HUDEP-2 (cell line): Measurements from ENCODE around the gene GRID1.
"Not testable (repeated sequence)": the region's sequence is repeated elsewhere in the genome, so short reads cannot be mapped to it uniquely, and the experiment has no call there.

Experiments used
- DNase-seq, 76 experiments: peaks; one replicate each; lab custom pipeline; 2025; ENCODE audit not compliant: unreplicated experiment in 76 of 76; lab: John Stamatoyannopoulos, UW

GRID1 gene

DNA sequence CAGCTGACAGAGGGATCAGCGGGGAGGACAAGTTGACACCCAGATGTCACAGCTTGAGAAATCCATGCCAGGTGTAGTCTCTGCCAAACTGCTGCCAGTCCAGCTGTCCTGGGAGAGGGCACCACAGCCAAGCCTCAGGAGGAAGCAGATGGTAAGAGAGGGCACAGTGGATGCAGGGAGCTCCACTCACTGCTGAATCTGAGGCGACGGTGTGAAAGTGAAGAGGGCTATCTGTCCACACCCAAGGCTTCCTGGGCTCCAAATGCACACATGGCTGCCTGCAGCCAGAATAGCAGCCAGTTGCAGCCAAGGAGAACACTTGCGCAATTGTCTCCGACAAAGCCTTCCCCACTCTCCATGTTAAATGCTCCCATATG is 502.4 kb downstream of the GRID1 start:
- no peak for DNase-seq

DNA sequence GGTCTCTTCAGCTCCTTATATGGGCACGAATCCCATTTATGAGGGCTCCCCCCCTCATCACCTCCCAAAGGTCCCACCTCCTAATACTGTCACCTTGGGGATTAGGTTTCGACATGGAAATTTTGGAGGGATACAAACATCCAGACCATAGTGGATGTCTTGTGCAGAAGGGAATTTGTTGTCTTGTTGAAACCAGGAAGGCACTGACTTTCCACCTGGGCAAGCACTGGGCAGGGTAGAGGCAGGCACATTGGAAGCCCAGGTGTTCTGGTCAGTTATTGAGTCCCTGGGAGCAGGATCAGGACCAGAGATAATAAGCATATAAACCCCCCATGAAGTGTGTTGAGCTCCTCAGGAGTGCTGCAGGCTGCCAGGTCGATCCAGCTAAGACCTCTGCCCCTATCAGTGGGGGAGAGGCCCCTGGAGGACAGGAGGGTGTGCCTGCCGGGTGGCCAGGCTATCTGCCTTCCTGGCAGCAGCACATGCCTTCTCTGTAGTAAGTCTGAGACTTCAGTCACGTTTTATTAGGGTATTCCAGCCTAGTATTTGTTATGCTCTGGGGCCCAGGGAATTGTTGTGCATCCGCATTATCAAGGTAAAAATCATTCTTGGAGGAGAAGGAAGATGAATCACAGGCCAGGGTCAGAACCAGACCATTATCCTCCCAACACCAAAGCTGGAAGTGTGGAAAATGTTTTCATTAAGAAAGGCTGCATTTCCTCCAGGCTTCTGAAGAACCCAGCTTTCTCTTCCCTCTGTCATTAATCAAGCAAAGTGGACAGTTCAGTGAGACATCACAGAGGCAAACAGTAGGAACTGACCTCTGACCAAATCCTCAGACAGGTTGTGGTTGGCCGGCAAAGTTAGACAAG is 503.1 kb downstream of the GRID1 start:
- DNase-seq: no peak

- DNase-seq: no peak
These were observed 503.8 kb downstream of the GRID1 start for GRCh38 chr10:85862771-85863170.

DNA sequence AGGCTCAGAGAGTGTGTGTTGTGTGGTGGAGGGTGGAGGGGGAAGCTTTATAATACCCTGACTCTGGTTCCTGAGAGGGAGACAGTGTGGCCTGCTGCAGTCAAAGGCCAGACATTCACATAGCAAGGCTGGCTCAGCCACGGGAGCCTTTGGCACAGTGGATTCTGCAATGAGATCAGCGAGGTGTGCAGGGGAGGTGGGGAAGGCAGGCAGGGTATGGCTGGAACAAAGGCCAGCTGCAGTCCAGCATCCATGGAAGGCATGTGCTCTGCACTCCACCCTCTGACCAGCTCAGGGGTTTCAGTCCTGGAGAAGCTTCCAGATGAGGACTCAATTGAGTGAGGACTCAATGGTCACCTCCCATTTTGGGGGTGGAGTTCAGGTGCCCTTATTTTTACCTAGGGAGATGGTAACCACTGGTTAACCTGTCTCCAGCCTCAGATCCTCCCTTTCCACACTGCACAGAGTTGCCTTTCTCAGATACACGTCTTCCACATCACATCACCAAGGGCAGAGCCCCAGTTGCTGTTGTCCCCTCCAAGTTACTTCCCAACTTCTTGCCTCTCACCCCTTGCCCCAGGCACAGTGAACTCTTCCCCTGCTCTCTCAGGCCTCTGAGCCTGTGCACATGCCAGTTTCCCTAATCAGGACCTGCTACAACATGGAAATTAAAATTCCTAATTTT is 504.9 kb downstream of the GRID1 start:
- no peak for DNase-seq

- DNase-seq: no peak
These were observed 506.7 kb downstream of the GRID1 start for GRCh38 chr10:85859859-85860258.

- DNase-seq: no peak
These were observed 507.6 kb downstream of the GRID1 start for GRCh38 chr10:85858776-85859515.

DNA sequence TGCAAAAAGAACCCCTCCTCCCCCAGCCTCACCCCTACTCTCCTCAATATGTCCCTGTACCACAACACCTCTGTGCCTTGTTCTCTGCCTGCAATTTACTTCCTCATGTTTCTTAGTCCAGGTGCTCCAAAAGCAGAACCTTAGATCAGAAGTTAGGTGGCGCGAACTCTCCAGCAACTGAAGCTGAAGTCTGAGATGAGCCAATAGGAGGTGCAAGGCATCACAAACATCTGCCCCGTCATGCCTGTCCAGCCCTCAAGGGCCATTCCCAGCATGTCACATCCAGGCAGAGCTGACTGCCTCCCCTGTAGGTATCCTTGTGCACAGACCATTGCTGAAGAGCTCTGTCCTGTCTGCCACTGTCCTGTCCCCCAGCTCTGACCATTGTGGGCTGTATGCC is 508.8 kb downstream of the GRID1 start:
- no peak for DNase-seq

- no peak for DNase-seq
These were observed 509.3 kb downstream of the GRID1 start for GRCh38 chr10:85857305-85857704.

DNA sequence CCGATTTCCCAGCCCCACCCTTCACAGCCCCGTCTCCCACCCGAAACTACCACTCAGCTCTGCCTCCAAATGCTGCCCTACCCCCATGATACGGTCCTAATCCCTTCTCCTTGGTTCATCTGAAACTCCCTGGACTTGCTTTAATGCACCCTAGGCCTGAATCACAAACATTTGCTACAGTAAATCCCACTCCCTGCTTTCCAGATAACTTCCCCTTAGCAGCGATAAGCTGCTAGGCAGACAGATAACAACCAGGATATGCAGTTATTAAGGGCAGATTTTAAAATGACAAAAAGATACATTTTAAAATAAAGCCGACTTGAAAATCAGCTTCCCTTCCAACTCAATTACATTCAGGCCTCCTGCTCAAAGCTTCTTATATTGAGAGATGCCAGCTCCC is 514.7 kb downstream of the GRID1 start:
- no peak for DNase-seq

DNA sequence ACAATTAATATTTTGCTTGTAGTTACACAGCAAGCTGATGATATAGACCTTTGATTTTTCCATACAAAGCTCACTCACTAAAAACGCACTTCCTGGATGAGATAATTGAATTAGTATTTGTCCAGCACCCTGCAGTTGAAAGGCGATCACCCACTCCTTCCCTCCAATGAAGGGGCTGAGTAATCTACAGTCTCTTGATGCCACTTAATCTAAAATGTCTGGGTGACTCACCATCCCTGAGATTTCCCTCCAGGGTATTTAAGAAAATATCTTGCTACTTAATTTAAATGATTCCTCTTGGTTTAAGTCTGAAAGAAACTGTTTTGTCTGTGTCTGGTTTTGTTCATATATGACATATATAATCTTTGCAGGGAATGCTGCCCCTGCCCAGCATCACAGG is 515.3 kb downstream of the GRID1 start:
- no peak for DNase-seq

GRCh38 chr10:85850736-85851135 is 515.9 kb downstream of the GRID1 start:
- no peak for DNase-seq

GRCh38 chr10:85849315-85849714 is 517.3 kb downstream of the GRID1 start:
- no peak for DNase-seq

DNA sequence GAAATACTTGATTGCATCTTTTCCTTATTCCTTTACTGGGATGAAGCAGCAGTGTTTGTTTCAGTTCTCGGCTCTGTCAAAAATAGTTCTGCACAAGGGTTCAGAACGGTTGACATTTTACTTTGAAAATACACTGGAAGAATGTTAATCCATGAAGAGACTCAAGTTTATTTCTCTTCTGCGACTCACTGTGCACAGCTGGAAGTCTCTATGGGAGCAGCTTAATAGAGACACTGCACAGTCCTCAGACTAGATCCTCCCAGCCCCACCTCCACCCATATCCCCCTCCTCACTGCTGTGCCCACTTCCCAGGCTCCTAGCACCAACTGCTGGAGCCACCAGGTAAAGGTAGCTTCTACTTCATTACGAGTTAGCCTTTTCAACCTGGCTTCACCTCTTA is 517.8 kb downstream of the GRID1 start:
- DNase-seq: no peak

DNA sequence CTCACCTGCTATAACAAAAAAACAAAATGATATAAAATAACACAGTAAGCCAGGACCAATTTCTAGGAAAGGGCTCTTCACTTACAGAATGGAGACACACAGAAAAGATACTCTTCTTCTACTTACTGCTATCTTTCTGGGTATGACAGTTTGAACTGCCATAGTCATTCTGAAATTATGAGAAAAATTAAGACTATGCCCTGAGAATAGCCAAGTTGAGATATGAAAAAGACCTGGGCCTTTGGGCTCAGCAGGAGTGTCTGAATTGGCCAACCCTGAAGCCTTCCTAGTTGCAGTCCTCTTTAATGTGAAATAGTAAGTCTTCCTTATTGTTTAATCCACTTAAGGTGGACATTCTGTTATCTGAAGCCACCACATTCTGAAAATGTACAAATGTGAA is 519.5 kb downstream of the GRID1 start:
- no peak for DNase-seq

DNA sequence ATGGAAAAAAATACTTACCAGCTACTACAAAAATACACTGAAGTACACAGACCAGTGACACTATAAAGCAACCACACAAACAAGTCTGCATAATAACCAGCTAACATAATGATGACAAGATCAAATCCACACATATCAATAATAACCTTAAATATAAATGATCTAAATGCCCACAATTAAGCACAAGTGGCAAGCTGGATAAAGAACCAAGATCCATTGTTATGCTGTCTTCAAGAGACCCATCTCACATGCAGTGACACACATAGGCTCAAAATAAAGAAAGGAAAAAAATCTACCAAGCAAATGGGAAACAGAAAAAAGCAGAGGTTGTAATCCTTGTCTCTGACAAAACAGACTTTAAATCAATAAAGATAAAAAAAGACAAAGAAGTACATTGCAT is 527.9 kb downstream of the GRID1 start:
- DNase-seq: not testable (repeated sequence)

DNA sequence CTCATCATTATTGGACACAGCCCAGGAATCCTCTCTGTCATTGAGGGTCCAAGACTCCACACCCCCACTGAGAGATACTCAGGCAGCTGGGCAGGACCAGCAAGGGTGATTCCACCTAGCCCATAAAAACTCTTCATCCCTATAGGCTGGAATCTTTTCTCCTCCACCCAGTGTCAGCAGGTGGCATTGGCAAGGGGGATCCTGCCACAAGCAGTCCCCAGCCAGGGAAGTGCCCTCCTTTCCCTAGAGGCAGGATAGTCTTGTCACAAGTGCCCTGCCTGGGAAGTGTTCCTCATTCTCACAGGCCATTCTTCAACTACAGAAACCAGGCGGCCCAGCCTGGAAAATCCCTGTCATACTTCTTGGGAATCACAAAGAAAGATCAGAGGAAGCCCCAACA is 533.6 kb downstream of the GRID1 start:
- DNase-seq: no peak

DNA sequence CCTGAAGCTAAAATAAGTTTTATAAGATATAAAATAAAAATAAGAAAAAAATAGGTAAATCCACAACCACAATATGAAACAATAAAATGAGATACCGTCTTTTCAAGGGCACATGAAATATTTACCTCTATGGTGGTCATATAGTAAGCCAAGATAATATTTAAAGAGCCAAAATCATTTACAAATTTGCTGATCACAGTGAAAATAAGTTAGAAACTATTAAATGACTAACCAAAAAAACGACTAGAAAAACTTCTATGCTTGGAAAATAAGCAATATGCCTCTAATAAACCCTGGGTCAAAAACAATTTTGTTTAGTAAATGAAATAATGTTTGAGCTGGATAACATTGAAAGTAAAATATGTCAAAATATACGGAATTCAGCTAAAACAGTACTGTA is 535.2 kb downstream of the GRID1 start:
- DNase-seq: no peak

GRCh38 chr10:85826377-85826776 is 540.2 kb downstream of the GRID1 start:
- DNase-seq: no peak

- DNase-seq: no peak
These were observed 555.2 kb downstream of the GRID1 start for GRCh38 chr10:85811405-85811804.

- DNase-seq: no peak
These were observed 555.9 kb downstream of the GRID1 start for GRCh38 chr10:85810674-85811073.

DNA sequence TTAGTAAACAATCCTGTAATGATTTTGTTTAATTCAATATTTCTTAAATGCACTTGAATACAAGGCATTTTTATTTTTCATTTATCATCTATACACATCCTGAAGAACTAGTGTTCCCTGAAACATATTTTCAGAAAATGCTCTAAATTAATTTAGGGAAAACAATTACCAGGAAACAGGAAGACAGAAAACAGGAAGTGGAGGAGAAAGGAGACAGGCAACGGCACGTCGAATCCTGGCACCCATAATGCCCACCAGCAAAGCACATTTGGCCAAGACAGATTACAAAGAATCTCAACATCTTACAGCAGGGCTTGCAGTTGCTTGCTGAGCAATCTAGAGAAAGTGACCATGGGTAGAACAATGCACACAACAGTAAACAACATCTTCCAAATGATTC is 571.1 kb downstream of the GRID1 start:
- DNase-seq: no peak

DNA sequence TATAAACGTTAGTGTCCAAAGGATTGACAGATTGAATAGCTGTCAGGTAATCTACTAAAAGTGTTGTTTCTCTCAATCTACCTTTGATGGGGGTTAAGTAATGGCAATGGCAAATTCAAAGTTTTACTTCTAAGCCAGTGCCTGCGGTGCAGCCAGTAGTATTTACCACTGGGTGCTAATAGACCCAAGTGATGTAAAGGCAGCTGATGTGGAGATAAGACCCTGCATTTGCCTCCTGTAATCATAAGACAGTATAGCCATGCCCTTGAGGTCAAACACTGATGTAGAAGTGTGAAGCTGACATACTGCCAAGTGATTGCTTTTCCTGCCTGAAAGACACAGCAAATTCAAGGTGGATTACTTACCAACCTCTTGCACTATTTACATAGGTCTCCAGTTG is 572.0 kb downstream of the GRID1 start:
- DNase-seq: no peak
